Natural killer cell (primary cell): ENCODE results near the gene TTLL12. TPM values are rescaled to one million over a fixed set of nuclear protein-coding genes. Genes with fewer than 3 reads are reported as not detected.

Experiments used
- ATAC-seq, 3 donors: fragments of 150-1000 bp in 2 of 3; fragments of 200-7000 bp in 1 of 3; cut with Tn5 transposase; 1 replicate in 1 of 3; 2 replicates in 2 of 3; pipeline ENCODE4 v1.10.0; 2021; ENCODE audit warnings: mild to moderate bottlenecking in 2 of 3, moderate library complexity in 2 of 3
- DNase-seq, 2 donors: peaks; one replicate each; pipeline versions ENCODE4 v3.0.0 to v3.0.0-alpha.2; 2013 to 2021; ENCODE audit warnings: mixed read lengths in 1 of 2
- H3K27ac ChIP-seq: one replicate; pipeline ENCODE4 v1.5.1; 2013; ENCODE audit warnings: mild to moderate bottlenecking, low read length
- H3K27me3 ChIP-seq: one replicate; pipeline ENCODE4 v1.6.1; 2013; ENCODE audit warnings: low read length; ENCODE audit not compliant: control insufficient read depth, insufficient read depth
- H3K36me3 ChIP-seq: one replicate; pipeline ENCODE4 v1.6.1; 2013; ENCODE audit warnings: low read length; ENCODE audit not compliant: control insufficient read depth, insufficient read depth
- H3K4me1 ChIP-seq: one replicate; pipeline ENCODE4 v1.6.1; 2013; ENCODE audit warnings: low read length; ENCODE audit not compliant: control insufficient read depth, insufficient read depth
- H3K4me3 ChIP-seq: one replicate; pipeline ENCODE4 v1.5.1; 2013; ENCODE audit warnings: low read length
- H3K9me3 ChIP-seq: one replicate; pipeline ENCODE4 v1.6.1; 2013; ENCODE audit warnings: low read length; ENCODE audit not compliant: control insufficient read depth, insufficient read depth
- H3K27ac Mint-ChIP-seq, 2 donors: one replicate each; pipeline ENCODE4 v1.8.0; 2022; ENCODE audit warnings: mild to moderate bottlenecking in 2 of 2, mixed read lengths in 2 of 2, moderate library complexity in 1 of 2
- H3K27me3 Mint-ChIP-seq, 2 donors: one replicate each; pipeline ENCODE4 v1.8.0; 2022; ENCODE audit warnings: low read depth in 2 of 2, mixed read lengths in 2 of 2
- H3K36me3 Mint-ChIP-seq: one replicate; pipeline ENCODE4 v1.8.0; 2022; ENCODE audit warnings: mixed read lengths
- H3K4me1 Mint-ChIP-seq, 2 donors: one replicate each; pipeline ENCODE4 v1.8.0; 2022; ENCODE audit warnings: mixed read lengths in 2 of 2
- H3K4me3 Mint-ChIP-seq: one replicate; pipeline ENCODE4 v1.8.0; 2022; ENCODE audit warnings: mild to moderate bottlenecking, moderate library complexity, mixed read lengths
- H3K9me3 Mint-ChIP-seq, 2 donors: one replicate each; pipeline ENCODE4 v1.8.0; 2022; ENCODE audit warnings: mixed read lengths in 2 of 2
- whole genome bisulfite sequencing: methylation state at CpG from one replicate; pipeline ENCODE4 v1.1.7; 2013; ENCODE audit warnings: missing lambda C conversion rate; ENCODE audit not compliant: insufficient coverage; 5-methylcytosine and 5-hydroxymethylcytosine counted together
- intact Hi-C: fragments of 100-400 bp; cut with micrococcal nuclease; formaldehyde crosslinking; loops from one replicate; pipeline ENCODE4 v1.14.2; 2022
- total RNA-seq, 4 donors: library from RNA; stranded (reverse); fragments of 120-200 nt in 1 of 4; gene quantifications; one replicate each; pipeline versions ENCODE4 v1.2.3 to v1.2.4, GENCODE V29; 2013 to 2022
- TF ChIP-seq, protein P1 (sequence below): fragments of 200-600 bp; IDR thresholded peaks from one replicate; pipeline ENCODE4 v1.8.0; 2022; ENCODE audit warnings: antibody characterized with exemption

Gene TTLL12
- total RNA-seq, 3 donors from 2014 or later (not counting 1 experiment from before 2014, with no cell fraction given), result 9.3 to 15.5 (median 13.7) TPM

DNA sequence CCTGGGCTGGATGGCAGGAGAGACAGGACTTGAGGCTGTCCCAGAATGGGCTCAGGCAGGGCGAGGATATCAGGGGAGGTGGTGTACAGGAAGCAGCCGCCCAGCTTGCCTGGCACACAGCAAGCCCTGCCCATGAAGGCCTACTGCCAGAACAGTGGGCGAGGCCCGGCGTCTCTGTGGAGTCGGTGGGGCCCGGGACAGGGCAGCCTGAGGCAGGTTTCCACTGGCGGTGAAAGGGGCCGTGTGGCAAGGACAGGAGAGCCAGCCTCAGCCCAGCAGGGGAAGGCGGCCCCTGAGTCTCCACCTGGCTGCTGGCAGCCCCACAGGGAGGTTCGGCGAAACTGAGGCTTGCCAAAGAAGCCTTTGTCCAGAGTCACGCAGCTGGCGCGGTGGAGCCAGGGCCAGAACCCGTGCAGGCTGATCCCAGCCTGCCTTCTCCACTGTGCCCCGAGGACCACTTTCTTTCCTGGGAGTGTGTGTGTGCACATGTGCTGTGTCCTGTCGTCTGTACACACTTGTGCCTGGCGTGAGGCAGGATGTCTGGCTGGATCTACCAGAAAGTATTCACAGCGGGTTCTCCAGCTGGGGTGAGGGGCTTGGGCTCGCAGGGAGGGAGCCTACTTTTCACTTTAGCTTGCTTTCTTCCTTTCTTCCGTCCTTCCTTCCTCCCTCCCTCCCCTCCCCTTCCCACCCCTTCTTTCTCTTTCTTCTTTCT, 34.4 kb downstream of the TTLL12 start:
- Histone ChIP-seq H3K9me3 (no peaks in the 10 kb centered on the region), H3K27me3 (no peaks in the 10 kb centered on the region), H3K4me3 (peak overlapping the region; percentile 76), H3K4me1 (peaks cover 61% of the 10 kb centered on the region), H3K36me3 (no peaks in the 10 kb centered on the region), H3K27ac (peak overlapping the region; percentile 39)
- WGBS, result 10% methylated on average over 22 of the region's 22 CpGs
- Mint-ChIP-seq H3K4me1 (peaks cover 27 to 33% of the 10 kb centered on the region in 2 donors), H3K27ac (peak overlapping the region; percentile 18 to 90), H3K4me3 (peak overlapping the region; percentile 86), H3K9me3 (no peaks in the 10 kb centered on the region), H3K27me3 (no peaks in the 10 kb centered on the region), H3K36me3 (no peaks in the 10 kb centered on the region)
- ATAC-seq, result peak; percentile 69 to 77 (median 76)
- intact Hi-C loops, result loop anchor here (5.0 kb wide), 1 partner anchor 35 kb away; the partner anchor contains the start of gene TTLL12
- DNase-seq, result peak; percentile 44 to 74
- TF ChIP-seq, protein P1, sequence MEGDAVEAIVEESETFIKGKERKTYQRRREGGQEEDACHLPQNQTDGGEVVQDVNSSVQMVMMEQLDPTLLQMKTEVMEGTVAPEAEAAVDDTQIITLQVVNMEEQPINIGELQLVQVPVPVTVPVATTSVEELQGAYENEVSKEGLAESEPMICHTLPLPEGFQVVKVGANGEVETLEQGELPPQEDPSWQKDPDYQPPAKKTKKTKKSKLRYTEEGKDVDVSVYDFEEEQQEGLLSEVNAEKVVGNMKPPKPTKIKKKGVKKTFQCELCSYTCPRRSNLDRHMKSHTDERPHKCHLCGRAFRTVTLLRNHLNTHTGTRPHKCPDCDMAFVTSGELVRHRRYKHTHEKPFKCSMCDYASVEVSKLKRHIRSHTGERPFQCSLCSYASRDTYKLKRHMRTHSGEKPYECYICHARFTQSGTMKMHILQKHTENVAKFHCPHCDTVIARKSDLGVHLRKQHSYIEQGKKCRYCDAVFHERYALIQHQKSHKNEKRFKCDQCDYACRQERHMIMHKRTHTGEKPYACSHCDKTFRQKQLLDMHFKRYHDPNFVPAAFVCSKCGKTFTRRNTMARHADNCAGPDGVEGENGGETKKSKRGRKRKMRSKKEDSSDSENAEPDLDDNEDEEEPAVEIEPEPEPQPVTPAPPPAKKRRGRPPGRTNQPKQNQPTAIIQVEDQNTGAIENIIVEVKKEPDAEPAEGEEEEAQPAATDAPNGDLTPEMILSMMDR, result no peak

DNA sequence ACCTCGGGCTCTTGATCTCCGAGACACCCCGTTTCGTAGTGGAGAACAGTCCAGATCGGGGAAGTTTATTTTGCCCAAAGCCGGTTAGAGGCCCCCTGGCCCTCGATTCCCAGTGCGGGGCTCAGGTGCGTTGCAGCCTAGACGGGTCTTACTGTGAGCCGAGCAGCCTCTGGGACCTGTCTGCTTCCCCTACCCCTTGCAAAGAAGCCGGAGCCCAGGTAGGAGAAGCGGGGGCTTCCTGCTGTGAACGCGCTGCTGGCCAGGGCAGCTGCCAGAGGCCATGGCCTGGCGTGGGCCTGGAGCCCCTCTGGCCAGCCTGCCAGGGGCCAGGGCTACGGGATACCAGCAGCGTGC, 35.0 kb downstream of the TTLL12 start:
- Mint-ChIP-seq H3K4me3 (peak overlapping the region; percentile 86), H3K36me3 (no peaks in the 10 kb centered on the region), H3K27ac (peak overlapping the region; percentile 18 to 90), H3K4me1 (peaks cover 31 to 33% of the 10 kb centered on the region in 2 donors), H3K27me3 (no peaks in the 10 kb centered on the region), H3K9me3 (no peaks in the 10 kb centered on the region)
- Histone ChIP-seq H3K27me3 (no peaks in the 10 kb centered on the region), H3K9me3 (no peaks in the 10 kb centered on the region), H3K4me1 (peaks cover 63% of the 10 kb centered on the region), H3K27ac (peak overlapping the region; percentile 39), H3K36me3 (no peaks in the 10 kb centered on the region), H3K4me3 (peak overlapping the region; percentile 76)
- TF ChIP-seq, protein P1, result no peak
- ATAC-seq, result peak; percentile 17 to 20 (median 20)
- no peak for DNase-seq
- 2% methylated on average over 18 of the region's 18 CpGs for WGBS
- intact Hi-C loops, result loop anchor here (5.0 kb wide), 1 partner anchor 35 kb away; the partner anchor contains the start of gene TTLL12

DNA sequence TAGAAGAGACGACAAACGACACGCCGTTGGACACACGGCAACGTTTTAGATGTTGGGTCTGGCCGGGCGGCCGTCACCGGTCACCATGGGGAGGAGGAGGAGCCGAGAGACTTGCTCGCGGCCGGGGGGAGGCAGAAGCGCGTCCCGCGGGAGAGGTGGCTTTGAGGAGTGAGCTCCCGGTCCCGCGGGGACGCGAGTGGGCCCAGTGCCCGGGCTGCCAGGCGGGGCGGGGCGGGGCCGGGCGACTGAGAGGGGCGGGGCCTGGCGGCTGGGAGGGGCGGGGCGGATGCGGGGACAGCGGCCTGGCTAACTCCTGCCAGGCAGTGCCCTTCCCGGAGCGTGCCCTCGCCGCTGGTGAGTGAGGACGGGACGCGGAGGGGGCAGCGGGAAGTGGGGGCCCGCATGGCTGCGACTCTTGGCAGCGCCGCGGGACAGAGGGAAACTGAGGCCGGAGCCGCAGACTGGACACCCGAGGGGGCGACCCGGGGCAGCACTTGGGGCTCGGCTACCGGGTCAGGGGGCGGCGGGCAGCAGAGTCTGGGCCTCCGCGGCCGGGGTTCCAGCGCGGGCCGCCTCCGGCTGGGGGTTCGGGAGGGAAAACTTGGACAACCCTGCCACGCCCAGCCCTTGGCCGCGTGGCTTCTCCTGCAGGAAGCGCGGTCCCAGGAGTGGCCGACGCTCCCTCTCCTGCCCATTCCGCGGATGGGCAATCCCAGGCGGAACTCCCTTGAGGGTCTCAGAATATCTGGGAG, 35.5 kb downstream of the TTLL12 start, which contains the start of gene TSPO:
Gene TSPO, plus strand, starts transcription at position 309 of the 752 bp plus-strand sequence. CDS start 7,680 bp downstream, outside the sequence.
- Histone ChIP-seq H3K36me3 (no peaks in the 10 kb centered on the region), H3K4me3 (peak within 1 kb of the TSS; percentile 76), H3K27ac (peak within 1 kb of the TSS; percentile 68), H3K9me3 (no peaks in the 10 kb centered on the region), H3K27me3 (no peaks in the 10 kb centered on the region), H3K4me1 (peaks cover 67% of the 10 kb centered on the region)
- under 1% methylated on average over 75 of the region's 75 CpGs for WGBS
- Mint-ChIP-seq H3K9me3 (no peaks in the 10 kb centered on the region), H3K27me3 (no peaks in the 10 kb centered on the region), H3K27ac (peak within 1 kb of the TSS; percentile 81 to 90), H3K36me3 (no peaks in the 10 kb centered on the region), H3K4me1 (peaks cover 31 to 33% of the 10 kb centered on the region in 2 donors), H3K4me3 (peak within 1 kb of the TSS; percentile 93)
- peak; percentile 76 to 79 (median 78) for ATAC-seq
- intact Hi-C loops, result loop anchor here (5.0 kb wide), 1 partner anchor 36 kb away; the partner anchor contains the start of gene TTLL12
- peak; percentile 56 to 72 for DNase-seq
- TF ChIP-seq, protein P1, result no peak
